Ishikawa (cell line): Measurements from ENCODE around the gene ANKRD40CL.

Experiments
- EGR1 ChIP-seq: IDR thresholded peaks from 2 replicates; pipeline ENCODE4 v1.6.1; 2012
- FOXM1 ChIP-seq: IDR thresholded peaks from 2 replicates; pipeline ENCODE4 v1.6.1; 2012; ENCODE audit warnings: low read depth, borderline replicate concordance
- RAD21 ChIP-seq: IDR thresholded peaks from 2 replicates; pipeline ENCODE4 v1.6.1; 2012; ENCODE audit warnings: low read depth
- TAF1 ChIP-seq: IDR thresholded peaks from 2 replicates; pipeline ENCODE4 v1.6.1; 2012; ENCODE audit warnings: low read depth, mild to moderate bottlenecking
- YY1 ChIP-seq: IDR thresholded peaks from 2 replicates; pipeline ENCODE4 v1.6.1; 2012; ENCODE audit warnings: low read depth
- ZBTB7A ChIP-seq: IDR thresholded peaks from 2 replicates; pipeline ENCODE4 v1.6.1; 2012; ENCODE audit warnings: low read depth
- TF ChIP-seq, protein P1 (sequence below): IDR thresholded peaks from 2 replicates; pipeline ENCODE4 v1.6.1; 2012

DNA sequence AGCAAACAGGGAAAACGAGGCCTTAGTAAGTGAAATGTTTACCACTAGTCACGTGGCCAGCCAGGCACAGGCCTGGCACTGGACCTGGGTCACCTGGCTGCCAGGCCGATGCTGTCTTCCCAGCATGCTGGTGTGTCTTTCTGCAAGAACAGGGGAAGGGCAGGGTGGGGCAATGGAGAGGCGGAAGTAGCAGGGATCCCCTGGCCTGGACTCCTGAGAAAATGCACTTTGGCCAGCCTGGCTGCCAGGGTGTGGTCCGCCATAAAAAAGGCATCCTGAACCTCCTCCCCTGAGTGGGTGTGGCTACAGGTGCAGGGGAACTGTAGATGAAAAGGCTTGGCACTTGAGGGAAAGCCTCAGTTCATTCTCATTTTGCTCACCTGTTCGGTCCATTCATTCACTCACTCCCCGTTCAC lies 1.0 kb upstream of the ANKRD40CL start:
- TF ChIP-seq YY1 (no peak), RAD21 (no peak), EGR1 (no peak), TAF1 (no peak), ZBTB7A (no peak), FOXM1 (no peak)
- TF ChIP-seq, protein P1, sequence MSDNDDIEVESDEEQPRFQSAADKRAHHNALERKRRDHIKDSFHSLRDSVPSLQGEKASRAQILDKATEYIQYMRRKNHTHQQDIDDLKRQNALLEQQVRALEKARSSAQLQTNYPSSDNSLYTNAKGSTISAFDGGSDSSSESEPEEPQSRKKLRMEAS: peak; percentile 16; the same call in 1 of the 2 replicates
